22Rv1 (cell line): ENCODE measurements around the gene CDC7.

Source experiments
- ZFX ChIP-seq: fragments of 450-650 bp; IDR thresholded peaks from 2 replicates; pipeline ENCODE4 v1.6.1; 2017; ENCODE audit warnings: antibody characterized with exemption, borderline replicate concordance
- TF ChIP-seq, protein P1 (sequence below): fragments of 450-650 bp; IDR thresholded peaks from 2 replicates; pipeline ENCODE4 v1.5.1; 2017; ENCODE audit warnings: mild to moderate bottlenecking

- TF ChIP-seq, protein P1, sequence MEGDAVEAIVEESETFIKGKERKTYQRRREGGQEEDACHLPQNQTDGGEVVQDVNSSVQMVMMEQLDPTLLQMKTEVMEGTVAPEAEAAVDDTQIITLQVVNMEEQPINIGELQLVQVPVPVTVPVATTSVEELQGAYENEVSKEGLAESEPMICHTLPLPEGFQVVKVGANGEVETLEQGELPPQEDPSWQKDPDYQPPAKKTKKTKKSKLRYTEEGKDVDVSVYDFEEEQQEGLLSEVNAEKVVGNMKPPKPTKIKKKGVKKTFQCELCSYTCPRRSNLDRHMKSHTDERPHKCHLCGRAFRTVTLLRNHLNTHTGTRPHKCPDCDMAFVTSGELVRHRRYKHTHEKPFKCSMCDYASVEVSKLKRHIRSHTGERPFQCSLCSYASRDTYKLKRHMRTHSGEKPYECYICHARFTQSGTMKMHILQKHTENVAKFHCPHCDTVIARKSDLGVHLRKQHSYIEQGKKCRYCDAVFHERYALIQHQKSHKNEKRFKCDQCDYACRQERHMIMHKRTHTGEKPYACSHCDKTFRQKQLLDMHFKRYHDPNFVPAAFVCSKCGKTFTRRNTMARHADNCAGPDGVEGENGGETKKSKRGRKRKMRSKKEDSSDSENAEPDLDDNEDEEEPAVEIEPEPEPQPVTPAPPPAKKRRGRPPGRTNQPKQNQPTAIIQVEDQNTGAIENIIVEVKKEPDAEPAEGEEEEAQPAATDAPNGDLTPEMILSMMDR = no peak
- TF ChIP-seq ZFX = no peak
These were observed 1.3 kb upstream of the CDC7 start for GRCh38 chr1:91499346-91499745.
